ENCODE results near the gene CHID1. TPM values are rescaled to one million over a fixed set of nuclear protein-coding genes. Genes with fewer than 3 reads are reported as not detected.

Gene CHID1
- total and polyA plus RNA-seq, 9 of the 15 experiments (the other 6 are each of a cell fraction or from before 2014, with no cell fraction given), result 15.1 to 108 (median 39.8) TPM

- TF ChIP-seq, protein P1, sequence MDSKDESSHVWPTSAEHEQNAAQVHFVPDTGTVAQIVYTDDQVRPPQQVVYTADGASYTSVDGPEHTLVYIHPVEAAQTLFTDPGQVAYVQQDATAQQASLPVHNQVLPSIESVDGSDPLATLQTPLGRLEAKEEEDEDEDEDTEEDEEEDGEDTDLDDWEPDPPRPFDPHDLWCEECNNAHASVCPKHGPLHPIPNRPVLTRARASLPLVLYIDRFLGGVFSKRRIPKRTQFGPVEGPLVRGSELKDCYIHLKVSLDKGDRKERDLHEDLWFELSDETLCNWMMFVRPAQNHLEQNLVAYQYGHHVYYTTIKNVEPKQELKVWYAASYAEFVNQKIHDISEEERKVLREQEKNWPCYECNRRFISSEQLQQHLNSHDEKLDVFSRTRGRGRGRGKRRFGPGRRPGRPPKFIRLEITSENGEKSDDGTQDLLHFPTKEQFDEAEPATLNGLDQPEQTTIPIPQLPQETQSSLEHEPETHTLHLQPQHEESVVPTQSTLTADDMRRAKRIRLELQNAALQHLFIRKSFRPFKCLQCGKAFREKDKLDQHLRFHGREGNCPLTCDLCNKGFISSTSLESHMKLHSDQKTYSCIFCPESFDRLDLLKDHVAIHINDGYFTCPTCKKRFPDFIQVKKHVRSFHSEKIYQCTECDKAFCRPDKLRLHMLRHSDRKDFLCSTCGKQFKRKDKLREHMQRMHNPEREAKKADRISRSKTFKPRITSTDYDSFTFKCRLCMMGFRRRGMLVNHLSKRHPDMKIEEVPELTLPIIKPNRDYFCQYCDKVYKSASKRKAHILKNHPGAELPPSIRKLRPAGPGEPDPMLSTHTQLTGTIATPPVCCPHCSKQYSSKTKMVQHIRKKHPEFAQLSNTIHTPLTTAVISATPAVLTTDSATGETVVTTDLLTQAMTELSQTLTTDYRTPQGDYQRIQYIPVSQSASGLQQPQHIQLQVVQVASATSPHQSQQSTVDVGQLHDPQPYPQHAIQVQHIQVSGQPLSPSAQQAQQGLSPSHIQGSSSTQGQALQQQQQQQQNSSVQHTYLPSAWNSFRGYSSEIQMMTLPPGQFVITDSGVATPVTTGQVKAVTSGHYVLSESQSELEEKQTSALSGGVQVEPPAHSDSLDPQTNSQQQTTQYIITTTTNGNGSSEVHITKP (IDR thresholded peaks at IDR 0.05; ENCODE audit: partially characterized antibody), result peak; percentile 28
- TF ChIP-seq, protein P2, sequence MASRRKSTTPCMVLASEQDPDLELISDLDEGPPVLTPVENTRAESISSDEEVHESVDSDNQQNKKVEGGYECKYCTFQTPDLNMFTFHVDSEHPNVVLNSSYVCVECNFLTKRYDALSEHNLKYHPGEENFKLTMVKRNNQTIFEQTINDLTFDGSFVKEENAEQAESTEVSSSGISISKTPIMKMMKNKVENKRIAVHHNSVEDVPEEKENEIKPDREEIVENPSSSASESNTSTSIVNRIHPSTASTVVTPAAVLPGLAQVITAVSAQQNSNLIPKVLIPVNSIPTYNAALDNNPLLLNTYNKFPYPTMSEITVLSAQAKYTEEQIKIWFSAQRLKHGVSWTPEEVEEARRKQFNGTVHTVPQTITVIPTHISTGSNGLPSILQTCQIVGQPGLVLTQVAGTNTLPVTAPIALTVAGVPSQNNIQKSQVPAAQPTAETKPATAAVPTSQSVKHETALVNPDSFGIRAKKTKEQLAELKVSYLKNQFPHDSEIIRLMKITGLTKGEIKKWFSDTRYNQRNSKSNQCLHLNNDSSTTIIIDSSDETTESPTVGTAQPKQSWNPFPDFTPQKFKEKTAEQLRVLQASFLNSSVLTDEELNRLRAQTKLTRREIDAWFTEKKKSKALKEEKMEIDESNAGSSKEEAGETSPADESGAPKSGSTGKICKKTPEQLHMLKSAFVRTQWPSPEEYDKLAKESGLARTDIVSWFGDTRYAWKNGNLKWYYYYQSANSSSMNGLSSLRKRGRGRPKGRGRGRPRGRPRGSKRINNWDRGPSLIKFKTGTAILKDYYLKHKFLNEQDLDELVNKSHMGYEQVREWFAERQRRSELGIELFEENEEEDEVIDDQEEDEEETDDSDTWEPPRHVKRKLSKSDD (conservative IDR thresholded peaks at IDR 0.05; ENCODE audit: low read length), result no peak
- TF ChIP-seq DACH1 (IDR thresholded peaks at IDR 0.05; ENCODE audit: partially characterized antibody) (no peak), SRSF9 (IDR thresholded peaks at IDR 0.05; ENCODE audit: borderline replicate concordance, low read depth, low read length) (no peak), ZNF511 (CRISPR knock-in tag; IDR thresholded peaks at IDR 0.05) (no peak)
Measured at GRCh38 chr11:843818-844692, 66.6 kb downstream of the CHID1 start (continued).
